HepG2 (cell line): ENCODE measurements around the gene SLX4. TPM values are rescaled to one million over a fixed set of nuclear protein-coding genes. Genes with fewer than 3 reads are reported as not detected.
A peak's percentile ranks its signal among the peaks of the same experiment; 100 is the strongest.

Source experiments
- CEBPG ChIP-seq: IDR thresholded peaks from 2 replicates; pipeline ENCODE4 v1.6.1; 2016
- ELF1 ChIP-seq: sonication (generic); formaldehyde crosslinking; IDR thresholded peaks from 2 replicates; pipeline ENCODE4 v1.4.0; 2020; ENCODE audit warnings: missing genetic modification reagents
- GZF1 ChIP-seq: sonication (generic); formaldehyde crosslinking; IDR thresholded peaks from 2 replicates; pipeline ENCODE4 v1.5.1; 2020; ENCODE audit warnings: mild to moderate bottlenecking, missing genetic modification reagents
- IRX3 ChIP-seq: sonication (generic); formaldehyde crosslinking; IDR thresholded peaks from 2 replicates; pipeline ENCODE4 v1.8.1; 2023; ENCODE audit warnings: mild to moderate bottlenecking, low read depth, missing genetic modification reagents, borderline replicate concordance
- NCOA2 ChIP-seq: sonication (generic); formaldehyde crosslinking; IDR thresholded peaks from 2 replicates; pipeline ENCODE4 v1.8.0; 2022; ENCODE audit warnings: inconsistent platforms
- NONO ChIP-seq, 2 experiments: fragments of 450-650 bp in 1 of 2; sonication (generic) in 1 of 2; formaldehyde crosslinking in 1 of 2; IDR thresholded peaks in 1 of 2; conservative IDR thresholded peaks in 1 of 2; 2 replicates each; pipeline versions ENCODE4 v1.6.1 to v1.8.0; 2017 to 2022; ENCODE audit warnings: mild to moderate bottlenecking in 1 of 2, missing genetic modification reagents in 1 of 2, moderate library complexity in 1 of 2
- NR1H2 ChIP-seq: sonication (generic); formaldehyde crosslinking; IDR thresholded peaks from 2 replicates; pipeline ENCODE4 v1.8.1; 2022; ENCODE audit warnings: low read depth, missing genetic modification reagents, borderline replicate concordance
- PPARG ChIP-seq: conservative IDR thresholded peaks from 2 replicates; pipeline ENCODE4 v1.6.1; 2016; ENCODE audit warnings: missing biosample characterization, missing genetic modification reagents
- RCOR2 ChIP-seq: IDR thresholded peaks from 2 replicates; pipeline ENCODE4 v1.6.1; 2016; ENCODE audit warnings: missing biosample characterization, missing genetic modification reagents
- RXRA ChIP-seq: sonication (generic); formaldehyde crosslinking; IDR thresholded peaks from 2 replicates; pipeline ENCODE4 v1.5.1; 2020; ENCODE audit warnings: missing genetic modification reagents
- SMAD1 ChIP-seq: sonication (generic); formaldehyde crosslinking; IDR thresholded peaks from 2 replicates; pipeline ENCODE4 v1.4.0; 2020; ENCODE audit warnings: missing genetic modification reagents, low read depth, mild to moderate bottlenecking, borderline replicate concordance
- SMAD3 ChIP-seq: sonication (generic); formaldehyde crosslinking; IDR thresholded peaks from 2 replicates; pipeline ENCODE4 v1.4.0; 2020; ENCODE audit warnings: missing genetic modification reagents
- SMARCE1 ChIP-seq: fragments of 450-650 bp; IDR thresholded peaks from 2 replicates; pipeline ENCODE4 v1.6.1; 2017; ENCODE audit warnings: borderline replicate concordance
- SPEN ChIP-seq: sonication (generic); formaldehyde crosslinking; IDR thresholded peaks from 2 replicates; pipeline ENCODE4 v1.5.1; 2020; ENCODE audit warnings: low read depth, mild to moderate bottlenecking, missing genetic modification reagents
- STAG1 ChIP-seq: sonication (generic); formaldehyde crosslinking; IDR thresholded peaks from 2 replicates; pipeline ENCODE4 v1.4.0; 2020; ENCODE audit warnings: missing genetic modification reagents
- TAF1 ChIP-seq: sonication (generic); formaldehyde crosslinking; IDR thresholded peaks from 2 replicates; pipeline ENCODE4 v1.4.0; 2020; ENCODE audit warnings: missing genetic modification reagents
- ZNF138 ChIP-seq: sonication (generic); formaldehyde crosslinking; IDR thresholded peaks from 2 replicates; pipeline ENCODE4 v1.5.0; 2020; ENCODE audit warnings: mild to moderate bottlenecking, low read depth, missing genetic modification reagents
- ZNF44 ChIP-seq: sonication (generic); formaldehyde crosslinking; IDR thresholded peaks from 2 replicates; pipeline ENCODE4 v1.5.1; 2020; ENCODE audit warnings: mild to moderate bottlenecking, missing genetic modification reagents
- ZNF446 ChIP-seq: sonication (generic); formaldehyde crosslinking; IDR thresholded peaks from 2 replicates; pipeline ENCODE4 v1.5.0; 2020; ENCODE audit warnings: mild to moderate bottlenecking, missing genetic modification reagents
- ZNF556 ChIP-seq: sonication (generic); formaldehyde crosslinking; IDR thresholded peaks from 2 replicates; pipeline ENCODE4 v1.4.0; 2020; ENCODE audit warnings: mild to moderate bottlenecking, missing genetic modification reagents, borderline replicate concordance
- ZNF747 ChIP-seq: sonication (generic); formaldehyde crosslinking; IDR thresholded peaks from 2 replicates; pipeline ENCODE4 v1.8.1; 2023; ENCODE audit warnings: missing genetic modification reagents, mild to moderate bottlenecking, borderline replicate concordance
- polyA plus RNA-seq, 8 experiments: library from polyadenylated mRNA; depleted of rRNA in 3 of 8; stranded (reverse) in 7 of 8; unstranded in 1 of 8; fragments of >200 nt; fragmentation: Illumina TruSeq in 4 of 8; extraction: Trizol in 4 of 8; gene quantifications; 2 replicates each; pipeline versions ENCODE4 v1.2.1 to v1.2.3, GENCODE V29; 2011 to 2016; ENCODE audit warnings: low read depth in 4 of 8, missing spikeins in 1 of 8, mixed read lengths in 1 of 8; ENCODE audit not compliant: insufficient read depth in 1 of 8
- total RNA-seq, 5 experiments: library from RNA; depleted of rRNA; stranded (reverse); fragments of >200 nt; fragmentation: Illumina TruSeq; extraction: Trizol; gene quantifications; 2 replicates each; pipeline ENCODE4 v1.2.3, GENCODE V29; 2016; ENCODE audit warnings: low read depth in 1 of 5
- TF ChIP-seq, protein P1 (sequence below): sonication (generic); formaldehyde crosslinking; IDR thresholded peaks from 2 replicates; pipeline ENCODE4 v1.4.0; 2020; ENCODE audit warnings: missing genetic modification reagents, borderline replicate concordance
- TF ChIP-seq, protein P2 (sequence below): IDR thresholded peaks from 2 replicates; pipeline ENCODE4 v1.6.1; 2016; ENCODE audit warnings: low read depth
- TF ChIP-seq, protein P3 (sequence below): sonication (generic); formaldehyde crosslinking; IDR thresholded peaks from 2 replicates; pipeline ENCODE4 v1.8.0; 2022; ENCODE audit warnings: missing genetic modification reagents, mild to moderate bottlenecking, borderline replicate concordance
- TF ChIP-seq, protein P4 (sequence below): sonication (generic); formaldehyde crosslinking; conservative IDR thresholded peaks from 2 replicates; pipeline ENCODE4 v1.8.0; 2022; ENCODE audit warnings: mild to moderate bottlenecking, moderate library complexity, missing genetic modification reagents

The SLX4 gene
- total and polyA plus RNA-seq, 2 of the 13 experiments (the other 11 are each of a cell fraction or from before 2014, with no cell fraction given) = 1.1 to 3.6 TPM

DNA sequence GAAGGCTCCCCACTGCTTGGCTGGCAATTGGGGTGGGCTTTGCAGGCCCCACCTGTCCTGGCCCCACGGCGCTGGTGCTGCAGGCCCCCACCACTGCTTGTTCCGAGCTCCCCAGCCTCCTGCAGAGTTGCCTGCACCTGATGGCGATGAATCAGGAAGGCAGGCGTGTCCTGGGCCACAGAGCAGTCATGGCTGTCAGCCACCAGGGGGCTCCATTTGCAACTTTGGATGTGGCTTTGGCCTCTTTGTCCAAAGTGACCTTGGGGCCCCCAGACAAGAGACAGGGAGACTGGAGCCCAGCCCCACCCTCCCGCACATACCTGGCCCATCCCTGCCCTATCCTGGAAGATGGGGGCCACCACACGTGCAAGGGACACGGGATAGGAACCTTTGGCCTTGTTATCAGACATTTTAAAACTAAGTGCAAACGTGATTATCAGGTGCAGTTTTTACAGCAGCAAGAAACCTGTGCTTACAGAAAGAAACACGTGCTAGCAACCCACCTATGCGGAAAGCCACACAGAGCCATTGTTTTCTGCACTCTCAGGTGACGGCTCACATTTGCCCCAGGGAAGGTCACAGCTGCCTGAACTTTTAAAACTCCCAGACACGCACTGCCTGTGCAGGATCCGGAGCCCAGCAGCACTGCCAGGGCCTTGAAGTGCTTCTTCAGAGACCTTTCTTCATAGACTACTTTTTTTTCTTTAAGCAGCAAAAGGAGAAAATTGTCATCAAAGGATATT is 43.0 kb upstream of the SLX4 start, which contains the start of gene DNASE1 (continued):
- no peak for TF ChIP-seq ZNF446 (CRISPR knock-in tag)
- TF ChIP-seq SPEN = no peak; the same call in 1 of the 2 replicates
- no peak for TF ChIP-seq NR1H2 (CRISPR knock-in tag)
- TF ChIP-seq NCOA2 (CRISPR knock-in tag) = peak; percentile 23; the same call in 1 of the 2 replicates
- no peak for TF ChIP-seq IRX3 (CRISPR knock-in tag)
- peak; percentile 27; the same call in 1 of the 2 replicates for TF ChIP-seq ZNF556 (CRISPR knock-in tag)
- TF ChIP-seq SMAD1 (CRISPR knock-in tag) = no peak
- TF ChIP-seq STAG1 = peak; percentile 74
- TF ChIP-seq ZNF138 (CRISPR knock-in tag) = no peak
- TF ChIP-seq, protein P1, sequence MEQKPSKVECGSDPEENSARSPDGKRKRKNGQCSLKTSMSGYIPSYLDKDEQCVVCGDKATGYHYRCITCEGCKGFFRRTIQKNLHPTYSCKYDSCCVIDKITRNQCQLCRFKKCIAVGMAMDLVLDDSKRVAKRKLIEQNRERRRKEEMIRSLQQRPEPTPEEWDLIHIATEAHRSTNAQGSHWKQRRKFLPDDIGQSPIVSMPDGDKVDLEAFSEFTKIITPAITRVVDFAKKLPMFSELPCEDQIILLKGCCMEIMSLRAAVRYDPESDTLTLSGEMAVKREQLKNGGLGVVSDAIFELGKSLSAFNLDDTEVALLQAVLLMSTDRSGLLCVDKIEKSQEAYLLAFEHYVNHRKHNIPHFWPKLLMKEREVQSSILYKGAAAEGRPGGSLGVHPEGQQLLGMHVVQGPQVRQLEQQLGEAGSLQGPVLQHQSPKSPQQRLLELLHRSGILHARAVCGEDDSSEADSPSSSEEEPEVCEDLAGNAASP = peak; percentile 59; the same call in 1 of the 2 replicates
- TF ChIP-seq RXRA (CRISPR knock-in tag) = peak; percentile 78
- 0 out of 2 replicates have a peak, but pooled peaks have one; percentile 36 for TF ChIP-seq GZF1 (CRISPR knock-in tag)
- TF ChIP-seq, protein P2, sequence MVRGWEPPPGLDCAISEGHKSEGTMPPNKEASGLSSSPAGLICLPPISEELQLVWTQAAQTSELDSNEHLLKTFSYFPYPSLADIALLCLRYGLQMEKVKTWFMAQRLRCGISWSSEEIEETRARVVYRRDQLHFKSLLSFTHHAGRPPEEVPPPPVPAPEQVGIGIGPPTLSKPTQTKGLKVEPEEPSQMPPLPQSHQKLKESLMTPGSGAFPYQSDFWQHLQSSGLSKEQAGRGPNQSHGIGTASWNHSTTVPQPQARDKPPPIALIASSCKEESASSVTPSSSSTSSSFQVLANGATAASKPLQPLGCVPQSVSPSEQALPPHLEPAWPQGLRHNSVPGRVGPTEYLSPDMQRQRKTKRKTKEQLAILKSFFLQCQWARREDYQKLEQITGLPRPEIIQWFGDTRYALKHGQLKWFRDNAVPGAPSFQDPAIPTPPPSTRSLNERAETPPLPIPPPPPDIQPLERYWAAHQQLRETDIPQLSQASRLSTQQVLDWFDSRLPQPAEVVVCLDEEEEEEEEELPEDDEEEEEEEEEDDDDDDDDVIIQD (CRISPR knock-in tag) = no peak
- TF ChIP-seq ELF1 (CRISPR knock-in tag) = peak; percentile 22; the same call in 1 of the 2 replicates
- no peak for TF ChIP-seq ZNF44 (CRISPR knock-in tag)
- TF ChIP-seq CEBPG = no peak
- TF ChIP-seq, protein P3, sequence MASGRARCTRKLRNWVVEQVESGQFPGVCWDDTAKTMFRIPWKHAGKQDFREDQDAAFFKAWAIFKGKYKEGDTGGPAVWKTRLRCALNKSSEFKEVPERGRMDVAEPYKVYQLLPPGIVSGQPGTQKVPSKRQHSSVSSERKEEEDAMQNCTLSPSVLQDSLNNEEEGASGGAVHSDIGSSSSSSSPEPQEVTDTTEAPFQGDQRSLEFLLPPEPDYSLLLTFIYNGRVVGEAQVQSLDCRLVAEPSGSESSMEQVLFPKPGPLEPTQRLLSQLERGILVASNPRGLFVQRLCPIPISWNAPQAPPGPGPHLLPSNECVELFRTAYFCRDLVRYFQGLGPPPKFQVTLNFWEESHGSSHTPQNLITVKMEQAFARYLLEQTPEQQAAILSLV (CRISPR knock-in tag) = peak; percentile 72; the same call in 1 of the 2 replicates
- peak; percentile 80 for TF ChIP-seq SMAD3 (CRISPR knock-in tag)
- 0 out of 2 replicates have a peak, but pooled peaks have one; percentile 33 for TF ChIP-seq RCOR2 (CRISPR knock-in tag)
- no peak for TF ChIP-seq NONO (IDR thresholded peaks at IDR 0.05)
- TF ChIP-seq NONO (CRISPR knock-in tag; conservative IDR thresholded peaks at IDR 0.05) = peak; percentile 65; the same call in 1 of the 2 replicates
- TF ChIP-seq SMARCE1 = no peak
- peak; percentile 54; the same call in 1 of the 2 replicates for TF ChIP-seq ZNF747 (CRISPR knock-in tag)
- 0 out of 2 replicates have a peak, but pooled peaks have one; percentile 21 for TF ChIP-seq PPARG (CRISPR knock-in tag)
- TF ChIP-seq TAF1 = no peak
- TF ChIP-seq, protein P4, sequence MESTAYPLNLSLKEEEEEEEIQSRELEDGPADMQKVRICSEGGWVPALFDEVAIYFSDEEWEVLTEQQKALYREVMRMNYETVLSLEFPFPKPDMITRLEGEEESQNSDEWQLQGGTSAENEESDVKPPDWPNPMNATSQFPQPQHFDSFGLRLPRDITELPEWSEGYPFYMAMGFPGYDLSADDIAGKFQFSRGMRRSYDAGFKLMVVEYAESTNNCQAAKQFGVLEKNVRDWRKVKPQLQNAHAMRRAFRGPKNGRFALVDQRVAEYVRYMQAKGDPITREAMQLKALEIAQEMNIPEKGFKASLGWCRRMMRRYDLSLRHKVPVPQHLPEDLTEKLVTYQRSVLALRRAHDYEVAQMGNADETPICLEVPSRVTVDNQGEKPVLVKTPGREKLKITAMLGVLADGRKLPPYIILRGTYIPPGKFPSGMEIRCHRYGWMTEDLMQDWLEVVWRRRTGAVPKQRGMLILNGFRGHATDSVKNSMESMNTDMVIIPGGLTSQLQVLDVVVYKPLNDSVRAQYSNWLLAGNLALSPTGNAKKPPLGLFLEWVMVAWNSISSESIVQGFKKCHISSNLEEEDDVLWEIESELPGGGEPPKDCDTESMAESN (CRISPR knock-in tag) = peak; percentile 59; the same call in 1 of the 2 replicates
